OCI-LY1 (cell line): ENCODE measurements around the gene CD248.

Experiments
- H2AFZ ChIP-seq: fragments of 200-600 bp; sonication (generic), shearing (Covaris generic); 2 replicates; pipeline ENCODE4 v1.6.0; 2014; ENCODE audit warnings: antibody characterized with exemption, mild to moderate bottlenecking, low read length
- H3F3A ChIP-seq: fragments of 200-600 bp; sonication (generic), shearing (Covaris generic); 2 replicates; pipeline ENCODE4 v1.6.0; 2014; ENCODE audit warnings: mild to moderate bottlenecking, antibody characterized with exemption, low read length, moderate library complexity; ENCODE audit not compliant: insufficient read depth
- H3K27ac ChIP-seq: fragments of 200-600 bp; sonication (generic); 2 replicates; pipeline ENCODE4 v1.5.1; 2014; ENCODE audit warnings: low read length, mixed run types, mild to moderate bottlenecking, low read depth; ENCODE audit not compliant: poor library complexity, severe bottlenecking
- H3K27me3 ChIP-seq: fragments of 200-600 bp; sonication (generic); 2 replicates; pipeline ENCODE4 v1.6.0; 2014; ENCODE audit warnings: antibody characterized with exemption, mild to moderate bottlenecking, low read length, moderate library complexity; ENCODE audit not compliant: insufficient read depth
- H3K36me3 ChIP-seq: fragments of 200-600 bp; sonication (generic); 2 replicates; pipeline ENCODE4 v1.6.1; 2014; ENCODE audit warnings: mild to moderate bottlenecking, antibody characterized with exemption, low read length, moderate library complexity, mixed read lengths; ENCODE audit not compliant: insufficient read depth
- H3K4me1 ChIP-seq: fragments of 200-600 bp; sonication (generic); 2 replicates; pipeline ENCODE4 v1.5.1; 2014; ENCODE audit warnings: mild to moderate bottlenecking, low read length, moderate library complexity; ENCODE audit not compliant: insufficient read depth, severe bottlenecking
- H3K4me2 ChIP-seq: fragments of 200-600 bp; sonication (generic), shearing (Covaris generic); 2 replicates; pipeline ENCODE4 v1.6.1; 2014; ENCODE audit warnings: low read length
- H3K4me3 ChIP-seq: fragments of 200-600 bp; sonication (generic); 2 replicates; pipeline ENCODE4 v1.5.1; 2014; ENCODE audit warnings: low read length, low read depth, mild to moderate bottlenecking, mixed read lengths; ENCODE audit not compliant: poor library complexity, severe bottlenecking
- H3K79me2 ChIP-seq: fragments of 200-600 bp; shearing (Covaris generic); 2 replicates; pipeline ENCODE4 v1.6.1; 2016; ENCODE audit warnings: mixed run types, low read length, mixed read lengths; ENCODE audit not compliant: insufficient read depth
- H3K9ac ChIP-seq: fragments of 200-600 bp; sonication (generic), shearing (Covaris generic); 2 replicates; pipeline ENCODE4 v1.6.1; 2014; ENCODE audit warnings: mild to moderate bottlenecking, low read length, mixed read lengths
- H3K9me2 ChIP-seq: fragments of 200-600 bp; sonication (generic), shearing (Covaris generic); 2 replicates; pipeline ENCODE4 v1.6.1; 2014; ENCODE audit warnings: low read depth, mild to moderate bottlenecking, low read length, mixed read lengths
- H3K9me3 ChIP-seq: fragments of 200-600 bp; shearing (Covaris generic); 2 replicates; pipeline ENCODE4 v1.6.1; 2014; ENCODE audit warnings: low read length, mixed read lengths
- H4K20me1 ChIP-seq: fragments of 200-600 bp; sonication (generic), shearing (Covaris generic); 2 replicates; pipeline ENCODE4 v1.6.0; 2016; ENCODE audit warnings: mild to moderate bottlenecking, low read length; ENCODE audit not compliant: insufficient read depth
- EZH2 ChIP-seq: fragments of 200-600 bp; sonication (generic), shearing (Covaris generic); IDR thresholded peaks from 2 replicates; pipeline ENCODE4 v1.8.0; 2017; ENCODE audit warnings: borderline replicate concordance, mixed run types, mild to moderate bottlenecking, antibody characterized with exemption, low read length, moderate library complexity, mixed read lengths
- TF ChIP-seq, protein P1 (sequence below): fragments of 200-600 bp; sonication (generic), shearing (Covaris generic); IDR thresholded peaks from 2 replicates; pipeline ENCODE4 v1.5.1; 2017; ENCODE audit warnings: mild to moderate bottlenecking, antibody characterized with exemption, low read length, moderate library complexity, mixed read lengths

Gene CD248

DNA sequence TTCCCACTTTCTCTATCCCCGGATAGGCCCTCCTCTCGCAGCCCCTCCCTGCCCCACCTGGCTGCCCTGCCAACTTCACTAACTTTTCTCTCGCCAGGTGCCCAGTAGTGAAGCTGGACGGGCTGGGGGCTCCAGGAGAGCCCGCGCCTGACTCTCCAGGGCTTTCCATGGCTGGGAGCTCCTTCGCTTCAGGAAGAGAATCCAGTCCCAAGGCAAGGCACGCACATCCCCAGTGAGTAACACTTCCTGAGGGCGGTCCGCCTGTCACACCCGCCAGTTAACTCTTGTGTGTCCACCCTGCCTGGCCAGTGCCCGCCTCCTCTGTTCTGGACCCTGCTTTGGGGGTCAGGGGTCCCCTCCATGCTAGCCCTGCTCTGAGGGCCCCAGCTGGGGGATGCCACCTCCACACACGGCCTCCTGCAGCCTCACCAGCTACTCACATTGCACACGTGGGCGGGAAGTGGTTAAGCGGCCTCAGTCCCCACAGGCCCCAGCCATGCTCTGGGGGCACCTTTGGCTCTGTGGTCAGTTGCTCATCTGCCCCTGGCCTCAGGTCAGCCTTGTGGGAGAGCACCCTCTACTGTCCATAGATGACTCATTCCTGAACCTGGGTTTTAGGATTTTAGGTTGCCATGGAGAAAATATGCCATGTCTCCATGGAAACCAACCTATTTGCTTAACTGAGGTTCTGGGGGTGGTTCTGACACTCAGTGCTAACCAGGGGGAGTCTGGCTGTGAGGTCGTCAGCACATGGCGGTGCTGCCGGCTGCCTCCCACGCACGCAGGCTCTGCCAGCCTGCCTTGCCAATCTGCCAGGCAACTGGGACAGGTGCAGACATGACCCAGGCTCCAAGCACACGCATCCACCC is 19.6 kb upstream of the CD248 start, which contains the start of gene RIN1:
Gene RIN1, minus strand, starts transcription at position 201 of the 869 bp plus-strand sequence. Its CDS starts 32 bp downstream, at position 169.
- no peak within 1 kb of the TSS for H3K4me3 ChIP-seq
- TF ChIP-seq, protein P1, sequence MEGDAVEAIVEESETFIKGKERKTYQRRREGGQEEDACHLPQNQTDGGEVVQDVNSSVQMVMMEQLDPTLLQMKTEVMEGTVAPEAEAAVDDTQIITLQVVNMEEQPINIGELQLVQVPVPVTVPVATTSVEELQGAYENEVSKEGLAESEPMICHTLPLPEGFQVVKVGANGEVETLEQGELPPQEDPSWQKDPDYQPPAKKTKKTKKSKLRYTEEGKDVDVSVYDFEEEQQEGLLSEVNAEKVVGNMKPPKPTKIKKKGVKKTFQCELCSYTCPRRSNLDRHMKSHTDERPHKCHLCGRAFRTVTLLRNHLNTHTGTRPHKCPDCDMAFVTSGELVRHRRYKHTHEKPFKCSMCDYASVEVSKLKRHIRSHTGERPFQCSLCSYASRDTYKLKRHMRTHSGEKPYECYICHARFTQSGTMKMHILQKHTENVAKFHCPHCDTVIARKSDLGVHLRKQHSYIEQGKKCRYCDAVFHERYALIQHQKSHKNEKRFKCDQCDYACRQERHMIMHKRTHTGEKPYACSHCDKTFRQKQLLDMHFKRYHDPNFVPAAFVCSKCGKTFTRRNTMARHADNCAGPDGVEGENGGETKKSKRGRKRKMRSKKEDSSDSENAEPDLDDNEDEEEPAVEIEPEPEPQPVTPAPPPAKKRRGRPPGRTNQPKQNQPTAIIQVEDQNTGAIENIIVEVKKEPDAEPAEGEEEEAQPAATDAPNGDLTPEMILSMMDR, result no peak
- TF ChIP-seq EZH2, result no peak
- H3K9me2 ChIP-seq, result no peaks in the 10 kb centered on the region
- no peaks in the 10 kb centered on the region for H4K20me1 ChIP-seq
- H3K36me3 ChIP-seq, result peaks cover 45% of the 10 kb centered on the region
- H3F3A ChIP-seq, result no peaks in the 10 kb centered on the region
- no peak within 1 kb of the TSS for H3K9ac ChIP-seq
- H2AFZ ChIP-seq, result no peak within 1 kb of the TSS
- H3K79me2 ChIP-seq, result no peaks in the 10 kb centered on the region
- no peak within 1 kb of the TSS for H3K4me2 ChIP-seq
- H3K9me3 ChIP-seq, result no peaks in the 10 kb centered on the region
- H3K4me1 ChIP-seq, result no peaks in the 10 kb centered on the region
- peaks cover 2% of the 10 kb centered on the region for H3K27me3 ChIP-seq
- H3K27ac ChIP-seq, result no peak within 1 kb of the TSS

DNA sequence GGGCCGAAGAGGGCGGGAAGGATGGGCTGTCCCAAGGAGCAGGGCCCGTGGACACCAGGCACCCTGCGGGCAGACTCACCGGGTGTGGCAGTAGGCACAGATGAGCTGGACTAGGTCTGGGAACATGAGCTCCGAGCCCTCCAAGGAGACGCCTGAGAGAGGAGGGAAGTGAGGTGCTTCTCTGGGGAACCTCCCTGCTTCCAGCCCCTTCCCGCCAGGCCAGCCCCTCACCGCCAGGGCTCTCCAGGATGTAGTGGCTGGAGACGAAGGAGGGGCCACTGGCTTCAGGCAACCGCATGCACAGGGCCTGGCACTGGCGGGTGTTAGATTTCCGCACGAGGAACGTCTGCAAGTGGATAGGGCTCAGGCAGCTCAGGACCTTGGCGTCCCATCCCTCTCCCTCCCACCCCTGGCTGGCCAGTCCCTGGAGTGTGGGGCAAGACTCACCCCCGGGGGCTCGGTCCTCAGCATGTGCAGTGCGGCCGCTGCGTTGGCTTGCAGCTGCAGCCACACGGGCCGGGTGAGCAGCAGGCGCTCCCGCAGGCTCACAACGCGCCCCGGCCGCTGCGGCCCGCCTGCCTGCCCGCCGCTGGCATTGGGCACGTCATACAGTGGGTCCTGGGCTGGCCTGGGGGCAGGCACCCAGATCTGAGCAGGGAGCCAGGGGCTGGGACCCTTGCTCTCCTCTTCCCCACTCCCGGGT is 18.8 kb upstream of the CD248 start:
- H3K27ac ChIP-seq, result no peak overlapping the region
- H3K9me3 ChIP-seq, result no peaks in the 10 kb centered on the region
- H4K20me1 ChIP-seq, result no peaks in the 10 kb centered on the region
- H3K9me2 ChIP-seq, result no peaks in the 10 kb centered on the region
- no peaks in the 10 kb centered on the region for H3F3A ChIP-seq
- no peaks in the 10 kb centered on the region for H3K4me1 ChIP-seq
- no peaks in the 10 kb centered on the region for H3K79me2 ChIP-seq
- no peak overlapping the region for H3K9ac ChIP-seq
- peaks cover 8% of the 10 kb centered on the region for H3K27me3 ChIP-seq
- no peak overlapping the region for H3K4me3 ChIP-seq
- H3K36me3 ChIP-seq, result peaks cover 37% of the 10 kb centered on the region
- TF ChIP-seq, protein P1, result no peak
- no peak for TF ChIP-seq EZH2
- H2AFZ ChIP-seq, result no peak overlapping the region
- H3K4me2 ChIP-seq, result no peak overlapping the region

DNA sequence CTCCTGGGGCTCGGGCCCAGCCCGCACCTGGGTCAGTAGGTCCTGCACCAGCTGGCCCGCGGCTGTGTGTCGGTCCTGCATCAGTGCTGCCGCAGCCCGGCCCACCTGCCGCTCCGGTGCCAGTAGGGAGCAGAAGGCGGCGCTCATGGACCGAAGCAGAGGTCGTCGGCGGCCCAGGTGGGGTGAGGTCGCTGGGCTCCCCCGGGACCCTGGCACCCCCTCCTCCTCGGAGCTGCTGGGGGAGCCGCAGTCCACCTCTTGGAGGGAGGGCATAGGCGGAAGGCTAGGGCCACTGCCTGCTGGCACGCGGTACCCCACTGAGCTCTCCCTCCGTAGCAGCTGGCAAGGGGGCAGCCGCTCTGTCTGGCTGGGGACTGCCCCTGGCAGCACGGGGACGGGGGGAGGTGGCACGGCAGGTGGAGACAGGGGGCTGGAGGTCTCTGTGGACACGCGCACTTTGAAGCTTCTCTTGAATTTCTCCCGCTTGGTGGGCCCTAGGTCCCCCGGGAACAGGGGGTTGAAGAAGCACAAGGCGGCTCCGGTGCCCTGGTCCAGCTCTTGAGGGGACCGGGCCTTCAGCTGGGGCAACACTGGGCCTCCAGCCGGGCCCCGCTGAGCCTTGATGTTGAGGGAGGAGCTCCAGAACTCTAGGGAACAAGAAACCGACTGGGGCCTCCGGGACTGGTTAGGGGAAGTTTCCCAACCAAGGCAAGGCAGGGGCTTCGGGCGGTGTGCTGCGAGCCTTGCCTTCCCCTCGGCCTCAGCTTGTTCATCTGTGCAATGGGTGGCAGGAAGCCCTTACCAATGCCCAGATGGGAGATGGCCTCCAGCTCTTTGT is 18.0 kb upstream of the CD248 start:
- H3K9ac ChIP-seq, result no peak overlapping the region
- H3K9me3 ChIP-seq, result no peaks in the 10 kb centered on the region
- H3K4me1 ChIP-seq, result no peaks in the 10 kb centered on the region
- H4K20me1 ChIP-seq, result no peaks in the 10 kb centered on the region
- H2AFZ ChIP-seq, result no peak overlapping the region
- H3K4me3 ChIP-seq, result no peak overlapping the region
- peaks cover 30% of the 10 kb centered on the region for H3K36me3 ChIP-seq
- H3K27ac ChIP-seq, result no peak overlapping the region
- no peak overlapping the region for H3K4me2 ChIP-seq
- H3K79me2 ChIP-seq, result no peaks in the 10 kb centered on the region
- H3K9me2 ChIP-seq, result no peaks in the 10 kb centered on the region
- no peaks in the 10 kb centered on the region for H3F3A ChIP-seq
- H3K27me3 ChIP-seq, result peaks cover 8% of the 10 kb centered on the region
- TF ChIP-seq, protein P1, result no peak
- TF ChIP-seq EZH2, result no peak
